Activated effector memory CD4-positive, alpha-beta T cell treated with anti-CD3 and anti-CD28 coated beads, Interleukin-2, amount 50 U/mL, for 16 hours (primary cell): ENCODE data around the gene IVNS1ABP.

Source experiments
- DNase-seq: peaks from one replicate; pipeline ENCODE4 v3.0.0-alpha.2; 2020

The IVNS1ABP gene

GRCh38 chr1:185249563-185249962 is 67.5 kb downstream of the IVNS1ABP start:
- no peak for DNase-seq
